HT-29 (cell line): ENCODE results near the gene MON1A. TPM values are rescaled to one million over a fixed set of nuclear protein-coding genes. Genes with fewer than 3 reads are reported as not detected.

ENCODE experiments used
- small RNA-seq: library from RNA; depleted of rRNA; stranded (forward); fragments of <200 nt; gene quantifications from one replicate; pipeline ENCODE3, GENCODE V24; 2014
- total RNA-seq: library from RNA; depleted of rRNA; stranded (reverse); fragments of >200 nt; shearing (Covaris generic); gene quantifications from 2 replicates; pipeline ENCODE4 v1.2.3, GENCODE V29; 2014; rRNA removed

MON1A gene
- total RNA-seq, 1 experiment from 2014 or later = 13.6 TPM

Small RNA genes lying within 50 kb of the gene (small RNA-seq; reads per million reads assigned to genes)
- not detected for gene RN7SL217P

Other genes starting within 250 kb of the MON1A start
- gene MST1, start 240.3 kb downstream of the MON1A start, total RNA-seq = 2.2 and 3.3 TPM in 2 replicates
- 22.4 and 24.3 TPM in 2 replicates for gene RNF123, start 240.3 kb downstream of the MON1A start, total RNA-seq
- 2.0 and 2.7 TPM in 2 replicates for gene AMIGO3, start 210.1 kb downstream of the MON1A start, total RNA-seq
- gene GMPPB, start 205.9 kb downstream of the MON1A start, total RNA-seq = 40.0 and 45.1 TPM in 2 replicates
- gene IP6K1, start 143.3 kb downstream of the MON1A start, total RNA-seq = 24.3 and 38.3 TPM in 2 replicates
- 0.15 and 0.34 TPM in 2 replicates for gene CDHR4, start 129.9 kb downstream of the MON1A start, total RNA-seq
- 0.15 TPM in 1 of 2 replicates, not detected in the other for gene INKA1, start 126.5 kb downstream of the MON1A start, total RNA-seq
- gene UBA7, start 115.9 kb downstream of the MON1A start, total RNA-seq = 5.1 and 6.1 TPM in 2 replicates
- 10.3 and 12.8 TPM in 2 replicates for gene TRAIP, start 73.2 kb downstream of the MON1A start, total RNA-seq
- not detected in 2 replicates for gene CAMKV, start 59.9 kb downstream of the MON1A start, total RNA-seq
- gene MST1R, start 25.9 kb downstream of the MON1A start, total RNA-seq = 60.3 and 64.4 TPM in 2 replicates
- gene RBM6, start 10.3 kb upstream of the MON1A start, total RNA-seq = 17.4 and 23.7 TPM in 2 replicates
- 33.5 and 35.8 TPM in 2 replicates for gene RBM5, start 159.1 kb upstream of the MON1A start, total RNA-seq
- 14.6 and 16.5 TPM in 2 replicates for gene SEMA3F, start 225.5 kb upstream of the MON1A start, total RNA-seq